Ishikawa (cell line): Measurements from ENCODE around the gene CAMTA1.

ENCODE experiments used
- CEBPB ChIP-seq: IDR thresholded peaks from 2 replicates; pipeline ENCODE4 v1.6.1; 2012
- CREB1 ChIP-seq: IDR thresholded peaks from 2 replicates; pipeline ENCODE4 v1.6.1; 2012; ENCODE audit warnings: low read depth
- EGR1 ChIP-seq: IDR thresholded peaks from 2 replicates; pipeline ENCODE4 v1.6.1; 2012
- EP300 ChIP-seq: IDR thresholded peaks from 2 replicates; pipeline ENCODE4 v1.6.1; 2012; ENCODE audit warnings: borderline replicate concordance
- FOXM1 ChIP-seq: IDR thresholded peaks from 2 replicates; pipeline ENCODE4 v1.6.1; 2012; ENCODE audit warnings: low read depth, borderline replicate concordance
- MAX ChIP-seq: IDR thresholded peaks from 2 replicates; pipeline ENCODE4 v1.6.1; 2012
- NFIC ChIP-seq: IDR thresholded peaks from 2 replicates; pipeline ENCODE4 v1.6.1; 2012
- RAD21 ChIP-seq: IDR thresholded peaks from 2 replicates; pipeline ENCODE4 v1.6.1; 2012; ENCODE audit warnings: low read depth
- REST ChIP-seq: IDR thresholded peaks from 2 replicates; pipeline ENCODE4 v1.6.1; 2012; ENCODE audit warnings: low read depth, mild to moderate bottlenecking
- TAF1 ChIP-seq: IDR thresholded peaks from 2 replicates; pipeline ENCODE4 v1.6.1; 2012; ENCODE audit warnings: low read depth, mild to moderate bottlenecking
- TCF12 ChIP-seq: IDR thresholded peaks from 2 replicates; pipeline ENCODE4 v1.6.1; 2012; ENCODE audit warnings: low read depth
- TEAD4 ChIP-seq: IDR thresholded peaks from 2 replicates; pipeline ENCODE4 v1.6.1; 2012
- YY1 ChIP-seq: IDR thresholded peaks from 2 replicates; pipeline ENCODE4 v1.6.1; 2012; ENCODE audit warnings: low read depth
- ZBTB7A ChIP-seq: IDR thresholded peaks from 2 replicates; pipeline ENCODE4 v1.6.1; 2012; ENCODE audit warnings: low read depth
- TF ChIP-seq, protein P1 (sequence below): IDR thresholded peaks from 2 replicates; pipeline ENCODE4 v1.6.1; 2012

Gene CAMTA1

DNA sequence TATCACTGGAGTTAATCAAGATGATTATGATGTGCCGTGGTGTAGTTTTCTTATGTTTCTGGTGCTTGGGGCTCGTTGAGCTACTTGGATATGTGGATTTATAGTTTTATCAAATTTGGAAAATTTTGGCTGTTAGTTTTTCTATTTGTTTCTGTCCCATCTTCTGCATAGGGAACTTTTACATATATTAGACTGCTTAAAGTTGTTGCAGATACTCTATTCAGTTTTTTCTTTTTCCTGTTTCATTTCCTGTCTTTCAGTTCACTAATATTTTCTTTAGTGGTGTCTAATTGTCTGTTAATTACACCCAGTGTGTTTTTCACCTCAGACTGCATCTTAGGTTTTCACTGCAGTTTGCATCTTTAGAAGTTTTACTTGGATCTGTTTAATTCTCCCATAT, 247.7 kb downstream of the CAMTA1 start:
- TF ChIP-seq, protein P1, sequence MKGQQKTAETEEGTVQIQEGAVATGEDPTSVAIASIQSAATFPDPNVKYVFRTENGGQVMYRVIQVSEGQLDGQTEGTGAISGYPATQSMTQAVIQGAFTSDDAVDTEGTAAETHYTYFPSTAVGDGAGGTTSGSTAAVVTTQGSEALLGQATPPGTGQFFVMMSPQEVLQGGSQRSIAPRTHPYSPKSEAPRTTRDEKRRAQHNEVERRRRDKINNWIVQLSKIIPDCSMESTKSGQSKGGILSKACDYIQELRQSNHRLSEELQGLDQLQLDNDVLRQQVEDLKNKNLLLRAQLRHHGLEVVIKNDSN: no peak
- TF ChIP-seq FOXM1: no peak
- TF ChIP-seq NFIC: no peak
- no peak for TF ChIP-seq RAD21
- no peak for TF ChIP-seq ZBTB7A
- TF ChIP-seq EP300: no peak
- TF ChIP-seq TAF1: no peak
- no peak for TF ChIP-seq CEBPB

- no peak for TF ChIP-seq NFIC
- TF ChIP-seq TAF1: no peak
- no peak for TF ChIP-seq REST
- TF ChIP-seq EGR1: no peak
- TF ChIP-seq FOXM1: no peak
- TF ChIP-seq TCF12: no peak
- no peak for TF ChIP-seq TEAD4
- TF ChIP-seq, protein P1: no peak
- no peak for TF ChIP-seq ZBTB7A
- no peak for TF ChIP-seq YY1
- TF ChIP-seq CREB1: no peak
- no peak for TF ChIP-seq EP300
- TF ChIP-seq CEBPB: no peak
- no peak for TF ChIP-seq RAD21
- TF ChIP-seq MAX: no peak
These were observed 251.1 kb downstream of the CAMTA1 start for GRCh38 chr1:7036386-7036785.

DNA sequence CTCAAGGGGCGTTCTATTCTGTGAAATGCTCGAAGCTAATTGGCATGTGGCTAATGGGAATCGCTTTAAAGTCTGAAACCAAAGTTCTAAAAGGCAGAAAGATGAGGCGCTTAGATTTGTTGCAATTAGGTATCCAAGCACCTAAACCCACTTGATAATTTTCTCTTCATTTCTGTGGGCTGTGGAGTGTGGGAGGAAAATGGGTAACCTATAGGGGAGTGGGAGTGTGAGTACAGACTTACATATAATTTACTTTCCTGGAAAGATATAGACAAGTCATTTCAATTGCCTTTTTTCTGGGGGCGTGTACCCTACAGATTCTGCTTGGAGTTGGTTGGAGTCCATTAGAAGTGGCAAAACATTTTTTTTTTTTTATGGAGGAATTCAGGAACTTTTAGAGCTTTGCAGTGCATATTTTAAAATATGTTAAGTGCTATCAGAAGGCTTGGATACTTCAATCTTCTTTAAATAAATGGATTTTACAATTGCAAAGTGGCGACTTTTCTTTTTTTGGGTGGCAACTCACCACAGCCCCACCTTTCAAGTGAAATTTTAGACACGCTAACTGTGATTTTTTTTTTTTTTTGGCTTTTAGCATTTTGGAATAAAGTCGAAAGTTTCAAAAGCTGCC, 254.5 kb downstream of the CAMTA1 start:
- TF ChIP-seq CEBPB (no peak), REST (no peak), TEAD4 (no peak), FOXM1 (no peak)

DNA sequence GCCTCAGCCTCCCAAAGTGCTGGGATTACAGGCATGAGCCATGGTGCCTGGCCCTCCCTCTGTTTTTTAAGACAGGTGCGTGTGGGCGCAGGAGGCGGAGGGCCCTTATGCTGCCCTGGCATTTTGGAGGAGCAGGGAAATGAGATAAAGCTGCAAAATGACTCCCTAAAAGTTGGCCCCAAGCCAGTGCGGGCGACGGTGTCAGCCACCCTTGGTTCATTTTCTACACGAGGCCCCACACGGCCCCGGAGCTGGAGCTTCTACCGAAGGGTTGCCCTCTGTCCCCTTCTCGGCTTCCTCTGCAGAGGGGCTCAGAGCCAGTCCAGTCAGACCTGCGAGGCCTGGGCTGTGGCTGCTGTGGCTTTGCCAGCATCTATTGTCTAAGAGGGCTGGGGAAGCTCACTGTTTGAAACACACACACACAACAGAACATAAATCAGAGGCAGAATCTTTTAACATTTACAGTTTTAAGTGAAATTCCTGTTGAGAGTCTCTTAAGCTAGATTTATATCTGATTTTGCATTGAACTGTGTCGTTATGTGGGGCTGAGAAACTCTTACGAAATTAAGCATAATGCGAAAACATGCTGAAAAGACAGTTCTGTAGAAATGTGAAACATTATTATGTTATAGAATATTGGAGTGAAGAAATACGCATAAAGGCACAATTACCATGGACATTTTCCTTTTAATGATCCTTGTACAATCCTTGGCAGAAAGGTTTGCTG, 255.9 kb downstream of the CAMTA1 start:
- TF ChIP-seq, protein P1: no peak
- no peak for TF ChIP-seq TAF1

DNA sequence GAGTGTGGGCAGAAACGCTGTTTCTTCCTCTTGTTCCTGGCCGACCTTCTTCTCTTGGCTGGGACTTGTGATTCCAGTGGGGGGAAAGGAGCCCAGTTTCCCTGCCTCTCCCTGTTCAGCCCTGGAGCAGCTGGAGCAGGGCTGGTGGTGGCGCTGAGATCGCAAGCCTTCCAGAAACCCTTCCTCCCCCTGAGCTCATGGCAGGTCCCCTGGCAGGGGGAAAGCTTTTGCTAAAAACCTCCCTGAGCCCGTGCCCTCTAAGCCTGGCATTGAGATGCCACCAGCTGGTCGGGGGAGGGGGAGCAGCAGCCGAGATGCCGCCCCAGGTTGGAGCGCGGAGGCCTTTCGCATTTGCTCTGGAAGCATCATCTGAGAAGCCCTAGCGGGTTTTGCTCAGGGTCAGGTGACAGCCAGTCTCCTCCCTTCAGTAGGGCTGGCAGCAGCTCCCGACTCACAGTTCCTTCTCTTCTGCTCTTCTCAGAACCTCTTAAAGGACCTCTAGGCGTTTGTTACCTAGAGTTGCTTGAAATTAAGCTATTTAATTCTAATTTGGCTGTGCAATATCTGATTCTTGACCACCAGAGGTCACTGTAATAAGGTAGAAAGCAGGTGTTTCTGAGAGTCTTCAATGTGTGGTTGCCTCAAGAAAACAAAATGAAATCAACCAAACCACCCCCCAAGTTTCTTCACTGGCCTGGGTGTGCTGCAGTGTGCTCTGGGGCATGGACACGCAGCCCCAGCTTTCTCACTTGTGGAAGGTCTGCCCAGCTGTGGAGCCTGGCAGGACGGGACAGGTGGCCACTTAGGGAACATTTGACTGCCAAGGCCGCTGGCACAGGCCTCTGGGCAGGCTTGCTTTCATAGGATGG, 257.3 kb downstream of the CAMTA1 start:
- TF ChIP-seq TEAD4 (no peak), MAX (no peak), RAD21 (peak; percentile 39; the same call in 1 of the 2 replicates)
